Measurements from ENCODE around the gene GABRD. TPM values are rescaled to one million over a fixed set of nuclear protein-coding genes. Genes with fewer than 3 reads are reported as not detected.

The GABRD gene
- total and polyA plus RNA-seq, 2 donors (not counting 3 experiments of a cell fraction or from before 2014, with no cell fraction given): not detected

- dilution Hi-C loops (cut with MboI; ENCODE audit: extremely low pct_ligation_motif_present, low sequenced_read_pairs): no loop called here
- DNase-seq (ENCODE audit: low read depth, low spot score): no peak
Measured at GRCh38 chr1:2056955-2057590, 37.9 kb downstream of the GABRD start.

More at GRCh38 chr1:2056955-2057590, 37.9 kb downstream of the GABRD start:
- H3K36me3 ChIP-seq (ENCODE audit: control insufficient read depth in 2 of 2, extremely low read depth in 1 of 2, insufficient read depth in 2 of 2, low read length in 2 of 2): no peaks in the 10 kb centered on the region
- no peaks in the 10 kb centered on the region for H3K9me1 ChIP-seq (replicated peaks; ENCODE audit: control insufficient read depth, extremely low read depth, insufficient read depth, low read length)
- H3K4me1 ChIP-seq (ENCODE audit: control insufficient read depth, extremely low read depth, insufficient read depth, low read length): no peaks in the 10 kb centered on the region
- intact Hi-C loops (cut with micrococcal nuclease): no loop called here
- no peak overlapping the region for H3K27ac ChIP-seq (ENCODE audit: insufficient read depth, low read depth, low read length)
- H2AFZ ChIP-seq (ENCODE audit: low read depth, low read length): no peak overlapping the region
- ChIA-PET POLR2A (no interaction called here), CTCF (interaction anchor here (1.7 kb wide), 1 partner anchor 13 kb away, joined by 4 read pairs; no protein-coding TSS in a partner anchor)
- no peak overlapping the region for H3K4me2 ChIP-seq (ENCODE audit: insufficient read depth, low read length)
- H3K9ac ChIP-seq (replicated peaks; ENCODE audit: extremely low read depth, insufficient read depth, low read length): no peak overlapping the region
- TF ChIP-seq CTCF (IDR thresholded peaks at IDR 0.05; ENCODE audit: extremely low read depth in 1 of 2, insufficient read depth in 1 of 2, low read depth in 1 of 2, low read length in 2 of 2): no peak
- no peak for TF ChIP-seq POLR2A (IDR thresholded peaks at IDR 0.05; ENCODE audit: low read depth, low read length)
- no peak for TF ChIP-seq MYC (IDR thresholded peaks at IDR 0.05; ENCODE audit: low read depth, low read length)
- no peak for TF ChIP-seq EZH2 (IDR thresholded peaks at IDR 0.05; ENCODE audit: borderline replicate concordance, low read depth, low read length, severe bottlenecking)
- TF ChIP-seq GATA2 (IDR thresholded peaks at IDR 0.05; ENCODE audit: insufficient read depth, insufficient read length, low read depth, low read length): no peak
- no peak for TF ChIP-seq JUN (IDR thresholded peaks at IDR 0.05; ENCODE audit: borderline replicate concordance, insufficient read depth, insufficient read length, low read depth)
- H3K79me2 ChIP-seq (ENCODE audit: control insufficient read depth, insufficient read depth, low read length): no peaks in the 10 kb centered on the region
- H3K4me3 ChIP-seq (replicated peaks in 1 of 3; ENCODE audit: insufficient read depth in 1 of 3, low read depth in 1 of 3, low read length in 3 of 3): no peak overlapping the region
- H4K20me1 ChIP-seq (replicated peaks; ENCODE audit: control insufficient read depth, extremely low read depth, insufficient read depth, low read length): no peaks in the 10 kb centered on the region
- H3K27me3 ChIP-seq (ENCODE audit: control insufficient read depth in 2 of 2, insufficient read depth in 2 of 2, low read length in 2 of 2): peaks cover under 1% of the 10 kb centered on the region in 2 experiments
- no peaks in the 10 kb centered on the region for H3K9me3 ChIP-seq (replicated peaks; ENCODE audit: control insufficient read depth, insufficient read depth, low read length)
- no TSS peak for BruUV-seq (replicated peaks)
- no peak for FAIRE-seq

Data from endothelial cell of umbilical vein (primary cell).